B cell (primary cell): ENCODE data around the gene ADAMTS14.

Experiments used
- EZH2 ChIP-seq: IDR thresholded peaks from 2 replicates; pipeline ENCODE4 v1.6.1; 2012; ENCODE audit warnings: borderline replicate concordance, low read depth, mild to moderate bottlenecking, moderate library complexity, low read length; ENCODE audit not compliant: insufficient read depth, poor library complexity, severe bottlenecking
- TF ChIP-seq, protein P1 (sequence below): fragments of 200-600 bp; IDR thresholded peaks from one replicate; pipeline ENCODE4 v1.8.0; 2022; ENCODE audit warnings: antibody characterized with exemption, mild to moderate bottlenecking

DNA sequence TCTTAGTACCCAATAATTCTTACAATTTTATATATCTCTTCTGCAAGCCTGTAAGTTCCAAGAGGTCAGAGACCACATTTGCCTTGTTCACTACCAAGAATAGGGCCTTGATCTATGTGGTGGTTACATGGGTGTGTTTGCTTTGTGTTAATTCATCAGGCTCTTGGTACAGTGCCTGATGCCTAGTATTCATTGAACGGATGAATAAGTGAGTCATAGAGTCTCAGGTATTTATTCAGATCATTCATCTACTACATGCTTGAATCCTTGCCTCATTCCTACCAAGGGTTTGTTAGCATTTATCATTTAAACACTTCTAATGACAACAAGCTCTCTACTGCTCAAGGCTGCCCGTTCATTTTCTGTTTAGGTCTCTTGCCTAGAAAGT lies 132.1 kb downstream of the ADAMTS14 start:
- TF ChIP-seq EZH2, result no peak
- TF ChIP-seq, protein P1, sequence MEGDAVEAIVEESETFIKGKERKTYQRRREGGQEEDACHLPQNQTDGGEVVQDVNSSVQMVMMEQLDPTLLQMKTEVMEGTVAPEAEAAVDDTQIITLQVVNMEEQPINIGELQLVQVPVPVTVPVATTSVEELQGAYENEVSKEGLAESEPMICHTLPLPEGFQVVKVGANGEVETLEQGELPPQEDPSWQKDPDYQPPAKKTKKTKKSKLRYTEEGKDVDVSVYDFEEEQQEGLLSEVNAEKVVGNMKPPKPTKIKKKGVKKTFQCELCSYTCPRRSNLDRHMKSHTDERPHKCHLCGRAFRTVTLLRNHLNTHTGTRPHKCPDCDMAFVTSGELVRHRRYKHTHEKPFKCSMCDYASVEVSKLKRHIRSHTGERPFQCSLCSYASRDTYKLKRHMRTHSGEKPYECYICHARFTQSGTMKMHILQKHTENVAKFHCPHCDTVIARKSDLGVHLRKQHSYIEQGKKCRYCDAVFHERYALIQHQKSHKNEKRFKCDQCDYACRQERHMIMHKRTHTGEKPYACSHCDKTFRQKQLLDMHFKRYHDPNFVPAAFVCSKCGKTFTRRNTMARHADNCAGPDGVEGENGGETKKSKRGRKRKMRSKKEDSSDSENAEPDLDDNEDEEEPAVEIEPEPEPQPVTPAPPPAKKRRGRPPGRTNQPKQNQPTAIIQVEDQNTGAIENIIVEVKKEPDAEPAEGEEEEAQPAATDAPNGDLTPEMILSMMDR, result no peak
